GM12873 (cell line): ENCODE results near the gene STAMBPL1.

Experiments
- TF ChIP-seq, protein P1 (sequence below): IDR thresholded peaks from 2 replicates; pipeline ENCODE4 v1.5.1; 2012; ENCODE audit warnings: low read depth, mild to moderate bottlenecking, moderate library complexity, low read length, control low read depth; ENCODE audit not compliant: insufficient read depth; ENCODE audit errors: missing control alignments

STAMBPL1 gene

DNA sequence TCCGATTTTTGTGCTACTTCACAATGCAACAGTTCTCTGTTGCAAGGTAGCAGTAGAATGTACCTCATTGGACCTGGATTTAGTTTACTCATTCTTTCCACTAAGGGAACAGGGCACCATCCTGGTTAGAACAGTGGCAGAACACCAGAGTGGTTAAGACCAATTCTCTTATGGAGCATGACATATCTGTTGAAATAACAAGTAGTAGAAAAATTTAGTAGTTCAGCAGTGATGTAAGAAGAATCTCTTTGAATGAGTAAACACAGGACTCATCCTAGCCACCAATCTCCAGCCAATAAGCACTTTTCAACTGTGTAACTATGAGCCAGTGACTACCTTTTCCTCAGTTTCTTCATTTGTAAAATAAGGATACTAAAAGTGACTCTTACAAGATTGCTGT, 30.8 kb upstream of the STAMBPL1 start:
- TF ChIP-seq, protein P1, sequence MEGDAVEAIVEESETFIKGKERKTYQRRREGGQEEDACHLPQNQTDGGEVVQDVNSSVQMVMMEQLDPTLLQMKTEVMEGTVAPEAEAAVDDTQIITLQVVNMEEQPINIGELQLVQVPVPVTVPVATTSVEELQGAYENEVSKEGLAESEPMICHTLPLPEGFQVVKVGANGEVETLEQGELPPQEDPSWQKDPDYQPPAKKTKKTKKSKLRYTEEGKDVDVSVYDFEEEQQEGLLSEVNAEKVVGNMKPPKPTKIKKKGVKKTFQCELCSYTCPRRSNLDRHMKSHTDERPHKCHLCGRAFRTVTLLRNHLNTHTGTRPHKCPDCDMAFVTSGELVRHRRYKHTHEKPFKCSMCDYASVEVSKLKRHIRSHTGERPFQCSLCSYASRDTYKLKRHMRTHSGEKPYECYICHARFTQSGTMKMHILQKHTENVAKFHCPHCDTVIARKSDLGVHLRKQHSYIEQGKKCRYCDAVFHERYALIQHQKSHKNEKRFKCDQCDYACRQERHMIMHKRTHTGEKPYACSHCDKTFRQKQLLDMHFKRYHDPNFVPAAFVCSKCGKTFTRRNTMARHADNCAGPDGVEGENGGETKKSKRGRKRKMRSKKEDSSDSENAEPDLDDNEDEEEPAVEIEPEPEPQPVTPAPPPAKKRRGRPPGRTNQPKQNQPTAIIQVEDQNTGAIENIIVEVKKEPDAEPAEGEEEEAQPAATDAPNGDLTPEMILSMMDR, result no peak

DNA sequence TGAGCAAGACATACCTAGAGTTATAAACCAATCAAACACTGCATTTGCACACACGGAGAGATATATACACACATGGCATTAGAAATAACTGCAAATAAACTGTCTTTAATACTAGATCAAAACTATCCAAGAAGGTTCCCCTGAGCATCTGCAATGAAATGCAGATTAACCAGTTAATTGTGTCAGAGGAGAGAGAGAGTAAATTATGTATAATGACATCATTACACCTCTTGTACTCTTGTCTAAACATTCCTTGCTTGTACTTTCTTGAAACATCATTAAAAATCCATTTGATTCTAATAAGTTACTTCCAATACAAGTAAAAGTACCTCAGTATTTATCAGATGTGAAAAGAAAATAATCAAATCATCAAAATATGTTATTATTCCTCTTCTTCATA, 29.3 kb upstream of the STAMBPL1 start:
- TF ChIP-seq, protein P1, result no peak

DNA sequence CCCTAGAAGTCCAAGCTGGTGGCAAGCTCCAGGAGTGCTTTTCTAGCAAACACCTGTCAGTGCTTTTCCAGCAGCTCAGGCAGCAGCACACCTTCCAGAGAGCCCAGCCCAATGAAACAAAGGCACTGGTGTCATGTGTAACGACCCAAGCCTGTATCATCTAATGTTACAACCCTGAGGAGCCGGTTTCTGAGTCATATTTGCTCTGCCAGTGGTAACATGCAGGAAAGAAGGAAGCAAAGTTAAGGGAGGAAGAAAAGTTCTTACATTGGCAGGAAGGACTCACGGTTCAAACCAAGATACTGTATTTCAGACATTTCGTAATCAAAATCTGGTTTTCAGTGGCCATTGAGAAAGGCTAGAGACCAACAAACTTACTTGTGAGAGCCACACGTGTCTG, 28.3 kb upstream of the STAMBPL1 start, which contains the start of gene ANKRD22:
Gene ANKRD22, minus strand, starts transcription at position 139 of the 400 bp plus-strand sequence. CDS start 237 bp downstream, outside the sequence.
- TF ChIP-seq, protein P1, result no peak

DNA sequence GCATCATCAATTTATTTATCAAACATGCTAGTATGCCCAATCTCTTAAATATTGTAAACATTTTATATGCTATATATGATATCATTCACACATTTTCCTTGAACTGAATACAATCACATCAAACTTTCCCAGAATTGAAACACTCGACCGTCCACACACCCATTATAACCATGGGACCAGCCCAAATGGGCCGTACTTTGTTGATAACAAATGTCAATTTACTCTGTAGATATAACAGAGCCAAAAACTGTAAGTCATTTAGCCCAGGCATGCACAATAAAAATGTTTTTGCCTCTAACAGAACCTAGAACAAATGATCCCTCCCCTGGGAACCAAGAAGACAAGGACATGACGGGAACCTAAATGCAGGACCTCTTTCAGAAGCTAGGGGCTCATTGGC, 27.7 kb upstream of the STAMBPL1 start:
- TF ChIP-seq, protein P1, result peak; percentile 12

DNA sequence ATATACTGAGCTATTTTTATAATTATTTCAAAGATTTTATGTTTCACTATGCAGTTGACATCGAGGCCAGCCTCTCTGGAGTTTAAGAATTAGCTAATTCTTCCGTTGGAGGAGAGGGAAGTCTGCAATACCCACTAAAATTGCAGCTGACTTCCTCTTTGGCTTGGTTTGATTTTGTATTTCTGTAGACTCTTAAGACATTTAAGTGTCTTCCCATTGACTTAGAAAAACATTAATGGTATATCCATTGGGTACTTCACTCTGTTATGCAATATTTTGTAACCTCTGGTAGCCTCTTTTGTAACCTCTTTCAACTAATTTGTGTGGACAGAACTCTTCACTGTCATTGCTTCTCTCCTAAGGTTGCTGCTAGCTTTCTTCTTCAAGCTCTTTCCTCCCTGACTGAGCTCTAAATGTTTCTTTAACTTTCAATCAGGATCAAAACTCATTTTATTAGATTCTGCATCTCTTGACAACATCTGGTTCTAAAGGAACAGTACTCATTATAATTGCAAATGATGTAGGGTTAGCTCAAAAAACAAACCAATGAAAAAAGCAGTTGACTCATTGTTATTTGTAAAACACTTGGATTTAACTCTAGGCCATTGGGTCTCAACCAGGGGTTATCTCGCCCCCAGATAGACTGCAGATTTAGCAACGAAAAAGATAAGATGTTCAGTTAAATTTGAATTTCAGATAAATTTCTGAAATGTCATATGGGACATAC, 26.7 kb upstream of the STAMBPL1 start:
- TF ChIP-seq, protein P1, result no peak

DNA sequence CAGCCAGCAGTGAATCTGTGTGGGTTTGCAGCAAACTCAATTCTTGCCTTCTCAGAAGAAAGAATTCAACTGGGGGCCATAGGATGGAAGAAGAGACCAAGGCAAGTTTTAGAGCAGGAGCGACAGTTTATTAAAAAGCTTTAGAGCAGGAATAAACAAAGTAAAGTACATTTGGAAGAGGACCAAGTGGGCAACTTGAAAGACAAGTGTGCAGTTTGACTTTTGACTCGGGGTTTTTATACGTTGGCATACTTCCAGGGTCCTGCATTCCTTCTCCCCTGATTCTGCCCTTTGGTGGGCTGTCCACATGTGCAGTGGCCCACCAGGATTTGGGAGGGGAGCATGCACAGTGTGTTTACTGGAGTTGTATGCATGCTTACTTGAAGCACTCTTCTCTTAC, 25.4 kb upstream of the STAMBPL1 start:
- TF ChIP-seq, protein P1, result no peak

DNA sequence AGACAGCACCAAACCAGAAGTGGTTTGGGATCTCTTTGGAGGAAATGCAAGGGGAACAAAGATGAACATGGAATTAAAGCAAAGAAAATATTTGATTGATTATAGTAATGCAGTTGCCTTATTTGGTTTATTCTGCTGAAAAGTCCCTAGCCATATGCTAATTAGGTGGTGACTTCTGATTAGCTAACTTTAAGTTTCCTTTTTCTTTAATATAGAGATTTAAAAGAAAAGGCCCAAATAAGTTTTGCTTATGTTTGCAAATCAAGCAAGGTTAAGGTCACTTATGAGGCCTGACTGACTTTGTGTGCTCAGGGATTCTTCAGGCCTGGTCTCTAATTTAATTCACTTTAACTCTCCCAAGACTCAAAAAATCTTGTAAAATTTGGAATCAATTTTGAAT, 22.2 kb upstream of the STAMBPL1 start:
- TF ChIP-seq, protein P1, result no peak

DNA sequence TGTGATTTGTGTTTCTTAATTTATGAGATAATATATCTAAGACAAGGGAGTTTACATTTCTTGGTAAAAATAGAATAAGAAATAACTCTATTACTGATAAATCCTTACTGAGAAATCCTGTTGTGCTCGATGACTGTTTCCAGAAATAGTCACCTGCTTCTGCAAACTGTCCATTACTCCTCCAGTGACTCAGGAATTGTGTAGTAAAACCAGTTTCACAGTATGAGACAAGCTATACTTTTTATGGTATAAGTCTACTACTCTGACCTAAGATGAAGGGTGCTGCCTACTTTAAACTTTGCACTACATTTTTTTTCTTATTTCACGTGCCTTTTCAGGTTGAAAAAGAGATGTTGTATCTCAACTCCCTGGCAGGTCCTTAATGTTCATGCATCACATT, 21.6 kb upstream of the STAMBPL1 start:
- TF ChIP-seq, protein P1, result no peak
